Mesodermal cell (in vitro differentiated cells): ENCODE data around the gene UMPS.

ENCODE experiments used
- H3K27ac ChIP-seq: 2 replicates; pipeline ENCODE4 v1.7.0; 2013; ENCODE audit warnings: mild to moderate bottlenecking, low read depth, low read length, moderate library complexity; ENCODE audit not compliant: severe bottlenecking
- H3K36me3 ChIP-seq: 2 replicates; pipeline ENCODE4 v1.7.1; 2013; ENCODE audit warnings: mild to moderate bottlenecking, low read length, moderate library complexity; ENCODE audit not compliant: control insufficient read depth, insufficient read depth
- H3K4me1 ChIP-seq: one replicate; pipeline ENCODE4 v1.7.1; 2013; ENCODE audit warnings: mild to moderate bottlenecking, low read length; ENCODE audit not compliant: insufficient read depth, control insufficient read depth, poor library complexity, severe bottlenecking
- H3K4me3 ChIP-seq: 2 replicates; pipeline ENCODE4 v1.7.0; 2013; ENCODE audit warnings: low read length, control low read depth, mild to moderate bottlenecking; ENCODE audit not compliant: insufficient read depth, poor library complexity, severe bottlenecking; ENCODE audit errors: extremely low read depth
- H3K9me3 ChIP-seq: 2 replicates; pipeline ENCODE4 v1.7.1; 2013; ENCODE audit warnings: mild to moderate bottlenecking, low read length, moderate library complexity; ENCODE audit not compliant: control insufficient read depth
- WGBS, 2 experiments: methylation state at CpG; one replicate each; pipeline ENCODE4 v1.1.5; 2013; ENCODE audit warnings: missing lambda C conversion rate in 2 of 2; ENCODE audit not compliant: insufficient coverage in 2 of 2; 5-methylcytosine and 5-hydroxymethylcytosine counted together

Gene UMPS

GRCh38 chr3:124771083-124771445 lies 40.8 kb downstream of the UMPS start:
- 71% methylated on average over 2 of the region's 2 CpGs; no CpG with 5 or more reads in 1 of the 2 experiments for WGBS, 2 experiments
- peaks cover 41% of the 10 kb centered on the region for H3K36me3 ChIP-seq
- no peaks in the 10 kb centered on the region for H3K9me3 ChIP-seq
- peak overlapping the region; percentile 93 for H3K27ac ChIP-seq
- no peak overlapping the region for H3K4me3 ChIP-seq
- H3K4me1 ChIP-seq = peaks cover 49% of the 10 kb centered on the region

- WGBS, 2 experiments = 80% methylated on average over 14 to 16 of the region's 17 CpGs
- Histone ChIP-seq H3K9me3 (no peaks in the 10 kb centered on the region), H3K4me1 (peaks cover 49% of the 10 kb centered on the region), H3K27ac (peak overlapping the region; percentile 93), H3K4me3 (no peak overlapping the region), H3K36me3 (peaks cover 33% of the 10 kb centered on the region)
Observed at GRCh38 chr3:124772081-124772831, 42.0 kb downstream of the UMPS start.

- Histone ChIP-seq H3K4me1 (peaks cover 49% of the 10 kb centered on the region), H3K36me3 (peaks cover 25% of the 10 kb centered on the region), H3K27ac (peak overlapping the region; percentile 93), H3K9me3 (no peaks in the 10 kb centered on the region), H3K4me3 (no peak overlapping the region)
- 93 to 99% methylated on average over 7 to 15 of the region's 17 CpGs for WGBS, 2 experiments
Observed at GRCh38 chr3:124773351-124774326, 43.4 kb downstream of the UMPS start.

- 53% methylated on average over 6 of the region's 6 CpGs for WGBS, 2 experiments
- Histone ChIP-seq H3K27ac (peak overlapping the region; percentile 91), H3K4me1 (peaks cover 49% of the 10 kb centered on the region), H3K36me3 (peaks cover 19% of the 10 kb centered on the region), H3K9me3 (no peaks in the 10 kb centered on the region), H3K4me3 (no peak overlapping the region)
Observed at GRCh38 chr3:124774327-124774718, 44.1 kb downstream of the UMPS start.

GRCh38 chr3:124774841-124775402 lies 44.7 kb downstream of the UMPS start:
- Histone ChIP-seq H3K9me3 (no peaks in the 10 kb centered on the region), H3K36me3 (peaks cover 13% of the 10 kb centered on the region), H3K4me1 (peaks cover 47% of the 10 kb centered on the region), H3K27ac (peak overlapping the region; percentile 91), H3K4me3 (no peak overlapping the region)
- WGBS, 2 experiments = 79 to 84% methylated on average over 7 of the region's 7 CpGs

GRCh38 chr3:124775877-124776276 lies 45.6 kb downstream of the UMPS start:
- Histone ChIP-seq H3K27ac (no peak overlapping the region), H3K36me3 (peaks cover 12% of the 10 kb centered on the region), H3K4me3 (no peak overlapping the region), H3K4me1 (peaks cover 48% of the 10 kb centered on the region), H3K9me3 (no peaks in the 10 kb centered on the region)
- WGBS, 2 experiments = 91 to 93% methylated on average over 6 to 8 of the region's 9 CpGs

GRCh38 chr3:124776856-124777255 lies 46.6 kb downstream of the UMPS start:
- Histone ChIP-seq H3K36me3 (peaks cover 12% of the 10 kb centered on the region), H3K4me3 (no peak overlapping the region), H3K4me1 (peaks cover 55% of the 10 kb centered on the region), H3K9me3 (no peaks in the 10 kb centered on the region), H3K27ac (no peak overlapping the region)
- WGBS, 2 experiments = 90 to 98% methylated on average over 5 of the region's 5 CpGs

- Histone ChIP-seq H3K4me3 (no peak overlapping the region), H3K9me3 (no peaks in the 10 kb centered on the region)
- WGBS, 2 experiments = 91 to 94% methylated on average over 3 to 4 of the region's 5 CpGs
Observed at GRCh38 chr3:124777762-124778470, 47.7 kb downstream of the UMPS start.

GRCh38 chr3:124779116-124779515 lies 48.9 kb downstream of the UMPS start:
- Histone ChIP-seq H3K36me3 (peaks cover 3% of the 10 kb centered on the region), H3K4me3 (no peak overlapping the region), H3K4me1 (peaks cover 40% of the 10 kb centered on the region), H3K9me3 (no peaks in the 10 kb centered on the region), H3K27ac (no peak overlapping the region)
- 94 to 99% methylated on average over 5 of the region's 7 CpGs for WGBS, 2 experiments

More at GRCh38 chr3:124777762-124778470, 47.7 kb downstream of the UMPS start:
- Histone ChIP-seq H3K4me1 (peaks cover 47% of the 10 kb centered on the region), H3K27ac (no peak overlapping the region), H3K36me3 (peaks cover 12% of the 10 kb centered on the region)

- peaks cover 36% of the 10 kb centered on the region for H3K4me1 ChIP-seq
- WGBS, 2 experiments = 93 to 94% methylated on average over 8 of the region's 9 CpGs
- no peaks in the 10 kb centered on the region for H3K9me3 ChIP-seq
- H3K27ac ChIP-seq = peak overlapping the region; percentile 96
- H3K36me3 ChIP-seq = peaks cover 5% of the 10 kb centered on the region
- H3K4me3 ChIP-seq = no peak overlapping the region
Observed at GRCh38 chr3:124779751-124780191, 49.5 kb downstream of the UMPS start.
